Tibial nerve (tissue), 4 donors: ENCODE data around the gene SMIM31. TPM values are rescaled to one million over a fixed set of nuclear protein-coding genes. Genes with fewer than 3 reads are reported as not detected.

Experiments used
- DNase-seq, 2 donors: peaks; one replicate each; pipeline ENCODE4 v3.0.0-alpha.2; 2019; ENCODE audit warnings: low spot score in 2 of 2
- H3K27ac ChIP-seq, 4 donors: fragments of 200-600 bp; sonication (generic) in 3 of 4; one replicate each; pipeline ENCODE4 v1.5.1; 2017 to 2019; ENCODE audit warnings: mild to moderate bottlenecking in 1 of 4
- H3K27me3 ChIP-seq, 2 donors: fragments of 200-600 bp; sonication (generic) in 1 of 2; one replicate each; pipeline versions ENCODE4 v1.5.1 to v1.6.0; 2017 to 2019
- H3K36me3 ChIP-seq, 3 donors: fragments of 200-600 bp; sonication (generic); one replicate each; pipeline ENCODE4 v1.5.1; 2018 to 2019
- H3K4me1 ChIP-seq, 4 donors: fragments of 200-600 bp; sonication (generic) in 3 of 4; one replicate each; pipeline ENCODE4 v1.5.1; 2017 to 2019
- H3K4me3 ChIP-seq, 4 donors: fragments of 200-600 bp; sonication (generic) in 3 of 4; one replicate each; pipeline ENCODE4 v1.5.1; 2017 to 2019; ENCODE audit warnings: mild to moderate bottlenecking in 1 of 4, moderate library complexity in 1 of 4
- H3K9me3 ChIP-seq, 4 donors: fragments of 200-600 bp; sonication (generic) in 3 of 4; one replicate each; pipeline ENCODE4 v1.5.1; 2017 to 2019
- EP300 ChIP-seq, 2 donors: sonication (generic); formaldehyde crosslinking; IDR thresholded peaks; one replicate each; pipeline ENCODE4 v1.6.1; 2017; ENCODE audit warnings: antibody characterized with exemption in 2 of 2, mild to moderate bottlenecking in 1 of 2
- POLR2A ChIP-seq, 2 donors: fragments of 450-650 bp; IDR thresholded peaks; one replicate each; pipeline ENCODE4 v1.6.1; 2017; ENCODE audit warnings: antibody characterized with exemption in 2 of 2, mild to moderate bottlenecking in 2 of 2, moderate library complexity in 2 of 2
- WGBS, 2 donors: methylation state at CpG; one replicate each; pipeline ENCODE4 v1.1.5; 2018; 5-methylcytosine and 5-hydroxymethylcytosine counted together
- total RNA-seq, 4 donors: library from RNA; depleted of rRNA; stranded (reverse); fragments of >200 nt; gene quantifications; one replicate each; pipeline ENCODE4 v1.1.0, GENCODE V29; 2016
- TF ChIP-seq, protein P1 (sequence below), 5 experiments: fragments of 200-600 bp in 3 of 5; fragments of 450-650 bp in 2 of 5; sonication (generic) in 3 of 5; IDR thresholded peaks; one replicate each; pipeline ENCODE4 v1.5.1; 2016 to 2019; ENCODE audit warnings: antibody characterized with exemption in 5 of 5, mild to moderate bottlenecking in 3 of 5, moderate library complexity in 2 of 5

The SMIM31 gene
- total RNA-seq, 4 donors from 2014 or later: not detected

DNA sequence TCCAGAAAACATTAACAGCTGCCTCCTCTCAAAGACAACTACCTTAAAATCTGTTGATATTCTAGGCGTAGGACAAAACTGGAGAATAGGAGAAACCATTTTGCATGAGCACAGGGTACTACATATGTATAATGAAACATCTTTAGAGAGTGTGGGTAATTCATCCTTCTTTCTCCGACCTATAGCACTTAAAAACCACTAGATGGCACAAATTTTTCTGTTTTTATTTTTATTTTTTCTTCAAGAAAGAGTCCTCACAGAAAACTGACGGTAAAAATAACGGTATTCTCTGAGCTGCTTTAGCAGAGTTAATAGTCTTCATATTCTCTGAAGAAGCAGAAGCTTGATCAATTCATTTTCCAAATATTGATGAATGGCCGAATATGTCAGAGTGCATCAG is 14.6 kb downstream of the SMIM31 start:
- no peak for DNase-seq
- no peaks in the 10 kb centered on the region for H3K9me3 ChIP-seq
- H3K4me1 ChIP-seq: no peaks in the 10 kb centered on the region
- WGBS, 2 donors: 41 to 48% methylated on average over 5 of the region's 5 CpGs
- no peaks in the 10 kb centered on the region for H3K27me3 ChIP-seq
- no peaks in the 10 kb centered on the region for H3K36me3 ChIP-seq
- H3K4me3 ChIP-seq: no peak overlapping the region
- no peak overlapping the region for H3K27ac ChIP-seq
- TF ChIP-seq, protein P1, sequence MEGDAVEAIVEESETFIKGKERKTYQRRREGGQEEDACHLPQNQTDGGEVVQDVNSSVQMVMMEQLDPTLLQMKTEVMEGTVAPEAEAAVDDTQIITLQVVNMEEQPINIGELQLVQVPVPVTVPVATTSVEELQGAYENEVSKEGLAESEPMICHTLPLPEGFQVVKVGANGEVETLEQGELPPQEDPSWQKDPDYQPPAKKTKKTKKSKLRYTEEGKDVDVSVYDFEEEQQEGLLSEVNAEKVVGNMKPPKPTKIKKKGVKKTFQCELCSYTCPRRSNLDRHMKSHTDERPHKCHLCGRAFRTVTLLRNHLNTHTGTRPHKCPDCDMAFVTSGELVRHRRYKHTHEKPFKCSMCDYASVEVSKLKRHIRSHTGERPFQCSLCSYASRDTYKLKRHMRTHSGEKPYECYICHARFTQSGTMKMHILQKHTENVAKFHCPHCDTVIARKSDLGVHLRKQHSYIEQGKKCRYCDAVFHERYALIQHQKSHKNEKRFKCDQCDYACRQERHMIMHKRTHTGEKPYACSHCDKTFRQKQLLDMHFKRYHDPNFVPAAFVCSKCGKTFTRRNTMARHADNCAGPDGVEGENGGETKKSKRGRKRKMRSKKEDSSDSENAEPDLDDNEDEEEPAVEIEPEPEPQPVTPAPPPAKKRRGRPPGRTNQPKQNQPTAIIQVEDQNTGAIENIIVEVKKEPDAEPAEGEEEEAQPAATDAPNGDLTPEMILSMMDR (IDR thresholded peaks at IDR 0.05): peak in 2 of 5 experiments; percentile 9 to 30
- TF ChIP-seq EP300 (IDR thresholded peaks at IDR 0.05): no peak
- no peak for TF ChIP-seq POLR2A (IDR thresholded peaks at IDR 0.05)

GRCh38 chr4:164770010-164770724 is 16.2 kb downstream of the SMIM31 start:
- TF ChIP-seq, protein P1 (IDR thresholded peaks at IDR 0.05): no peak
- TF ChIP-seq EP300 (IDR thresholded peaks at IDR 0.05) (no peak), POLR2A (IDR thresholded peaks at IDR 0.05) (no peak)
- H3K27me3 ChIP-seq: no peaks in the 10 kb centered on the region
- H3K36me3 ChIP-seq: no peaks in the 10 kb centered on the region
- no peak overlapping the region for H3K4me3 ChIP-seq
- H3K4me1 ChIP-seq: no peaks in the 10 kb centered on the region
- H3K27ac ChIP-seq: no peak overlapping the region
- WGBS, 2 donors: 78 to 83% methylated on average over 4 of the region's 4 CpGs
- no peak for DNase-seq
- no peaks in the 10 kb centered on the region for H3K9me3 ChIP-seq

DNA sequence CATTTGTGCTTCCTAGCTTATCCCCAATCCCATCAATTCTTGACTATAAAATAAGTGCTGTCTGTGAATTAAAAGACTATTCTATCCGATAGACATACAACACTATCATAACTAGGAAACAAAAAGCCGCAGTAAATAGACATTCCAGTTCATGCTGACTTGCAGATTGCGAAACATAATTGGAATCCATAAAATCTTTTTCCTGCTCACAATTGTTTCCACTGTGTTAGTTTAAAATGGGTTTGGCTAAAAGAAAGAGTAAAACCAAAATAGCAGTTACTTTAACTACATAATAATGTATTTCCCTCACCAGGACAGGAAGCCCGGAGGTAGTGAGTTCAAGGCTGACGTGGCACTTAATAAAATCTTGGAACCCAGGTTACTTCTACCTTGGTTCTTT is 17.2 kb downstream of the SMIM31 start:
- H3K27ac ChIP-seq: no peak overlapping the region
- no peaks in the 10 kb centered on the region for H3K4me1 ChIP-seq
- no peak overlapping the region for H3K4me3 ChIP-seq
- 52 to 55% methylated on average over 5 of the region's 5 CpGs for WGBS, 2 donors
- H3K36me3 ChIP-seq: no peaks in the 10 kb centered on the region
- TF ChIP-seq POLR2A (IDR thresholded peaks at IDR 0.05) (no peak), EP300 (IDR thresholded peaks at IDR 0.05) (no peak)
- TF ChIP-seq, protein P1 (IDR thresholded peaks at IDR 0.05): no peak
- no peaks in the 10 kb centered on the region for H3K27me3 ChIP-seq
- DNase-seq: no peak
- H3K9me3 ChIP-seq: no peaks in the 10 kb centered on the region

DNA sequence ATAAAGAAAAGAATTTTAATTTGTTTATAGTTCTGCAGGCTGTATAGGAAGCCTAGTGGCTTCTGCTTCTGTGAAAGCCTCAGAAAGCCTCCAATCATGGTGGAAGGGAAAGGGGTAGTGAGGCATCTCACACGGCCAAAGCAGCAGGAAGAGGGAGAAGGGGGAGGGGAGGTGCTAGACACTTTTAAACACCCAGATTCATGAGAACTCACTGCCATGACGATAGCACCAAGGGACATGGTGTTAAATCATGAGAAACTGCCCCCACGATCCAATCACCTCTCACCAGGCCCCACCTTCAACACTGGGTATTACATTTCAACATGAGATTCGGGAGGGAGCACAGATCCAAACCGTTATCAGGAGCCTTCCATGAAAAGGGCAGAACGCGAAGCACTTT is 18.1 kb downstream of the SMIM31 start:
- no peak for DNase-seq
- WGBS, 2 donors: 82 to 83% methylated on average over 7 of the region's 7 CpGs
- Histone ChIP-seq H3K36me3 (no peaks in the 10 kb centered on the region), H3K4me3 (no peak overlapping the region), H3K27me3 (no peaks in the 10 kb centered on the region), H3K27ac (no peak overlapping the region), H3K4me1 (no peaks in the 10 kb centered on the region), H3K9me3 (no peaks in the 10 kb centered on the region)
- TF ChIP-seq EP300 (IDR thresholded peaks at IDR 0.05) (no peak), POLR2A (IDR thresholded peaks at IDR 0.05) (no peak)
- TF ChIP-seq, protein P1 (IDR thresholded peaks at IDR 0.05): no peak

DNA sequence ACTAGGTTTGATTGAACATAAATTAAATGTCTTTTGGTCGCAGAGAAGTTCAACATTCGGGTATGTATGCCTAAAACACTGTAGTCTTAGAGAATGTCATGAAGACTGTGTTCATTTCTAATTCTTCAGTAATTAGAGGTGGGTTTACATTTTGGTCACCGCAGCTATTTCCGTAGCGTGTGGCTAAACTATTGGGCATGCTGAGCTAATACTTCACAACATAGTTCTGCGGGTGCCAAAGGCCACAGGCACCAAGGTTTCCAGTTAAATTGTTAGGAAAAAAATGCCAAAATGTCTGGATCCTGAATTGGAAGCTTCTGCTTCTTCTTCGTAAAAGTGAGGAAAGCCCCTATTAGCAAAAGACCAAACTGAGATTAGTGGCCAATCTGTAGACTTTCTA is 25.1 kb downstream of the SMIM31 start:
- Histone ChIP-seq H3K4me1 (peaks cover 0 to 4% (median 0%) of the 10 kb centered on the region in 4 donors), H3K4me3 (no peak overlapping the region), H3K36me3 (no peaks in the 10 kb centered on the region), H3K27ac (no peak overlapping the region), H3K9me3 (no peaks in the 10 kb centered on the region), H3K27me3 (no peaks in the 10 kb centered on the region)
- TF ChIP-seq, protein P1 (IDR thresholded peaks at IDR 0.05): no peak
- TF ChIP-seq POLR2A (IDR thresholded peaks at IDR 0.05): no peak
- TF ChIP-seq EP300 (IDR thresholded peaks at IDR 0.05): no peak
- DNase-seq: no peak
- 87 to 88% methylated on average over 7 of the region's 7 CpGs for WGBS, 2 donors
